ENCODE data around the gene ACOX3. TPM values are rescaled to one million over a fixed set of nuclear protein-coding genes. Genes with fewer than 3 reads are reported as not detected.

ACOX3 gene
- total RNA-seq, 1 donor from 2014 or later = 44.1 TPM

DNA sequence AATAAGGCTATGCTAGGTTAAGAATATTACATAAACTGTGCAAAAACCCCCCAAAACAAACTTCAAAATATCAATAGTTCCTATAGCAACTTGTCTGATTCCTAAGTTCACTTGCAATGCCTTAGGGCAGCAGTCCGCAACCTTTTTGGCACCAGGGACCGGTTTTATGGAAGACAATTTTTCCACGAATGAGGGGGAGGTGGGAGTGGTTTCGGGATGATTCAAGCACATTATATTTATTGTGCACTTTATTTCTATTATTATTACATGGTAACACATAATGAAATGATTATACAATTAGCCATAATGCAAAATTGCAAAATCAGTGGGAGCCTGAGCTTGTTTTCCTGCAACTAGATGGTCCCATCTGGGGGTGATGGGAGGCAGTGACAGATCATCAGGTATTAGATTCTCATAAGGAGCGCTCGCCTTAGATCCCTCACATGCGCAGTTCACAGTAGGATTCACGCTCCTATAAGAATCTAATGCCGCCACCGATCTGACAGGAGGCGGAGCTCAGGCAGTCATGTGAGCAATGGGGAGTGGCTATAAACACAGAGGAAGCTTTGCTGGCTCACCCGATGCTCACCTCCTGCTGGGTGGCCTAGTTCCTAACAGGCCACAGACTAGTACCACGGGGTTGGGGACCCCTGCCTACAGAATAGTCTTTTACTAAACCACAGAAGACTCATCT lies 39.7 kb downstream of the ACOX3 start:
- Mint-ChIP-seq H3K9me3 (ENCODE audit: unreplicated experiment) (no peaks in the 10 kb centered on the region), H3K27ac (ENCODE audit: unreplicated experiment) (no peak overlapping the region), H3K36me3 (ENCODE audit: low read depth, unreplicated experiment) (peaks cover 25% of the 10 kb centered on the region), H3K4me3 (ENCODE audit: unreplicated experiment) (no peak overlapping the region), H3K4me1 (ENCODE audit: unreplicated experiment) (peaks cover 22% of the 10 kb centered on the region), H3K27me3 (ENCODE audit: unreplicated experiment) (peaks cover 7% of the 10 kb centered on the region)
- TF ChIP-seq, protein P1, sequence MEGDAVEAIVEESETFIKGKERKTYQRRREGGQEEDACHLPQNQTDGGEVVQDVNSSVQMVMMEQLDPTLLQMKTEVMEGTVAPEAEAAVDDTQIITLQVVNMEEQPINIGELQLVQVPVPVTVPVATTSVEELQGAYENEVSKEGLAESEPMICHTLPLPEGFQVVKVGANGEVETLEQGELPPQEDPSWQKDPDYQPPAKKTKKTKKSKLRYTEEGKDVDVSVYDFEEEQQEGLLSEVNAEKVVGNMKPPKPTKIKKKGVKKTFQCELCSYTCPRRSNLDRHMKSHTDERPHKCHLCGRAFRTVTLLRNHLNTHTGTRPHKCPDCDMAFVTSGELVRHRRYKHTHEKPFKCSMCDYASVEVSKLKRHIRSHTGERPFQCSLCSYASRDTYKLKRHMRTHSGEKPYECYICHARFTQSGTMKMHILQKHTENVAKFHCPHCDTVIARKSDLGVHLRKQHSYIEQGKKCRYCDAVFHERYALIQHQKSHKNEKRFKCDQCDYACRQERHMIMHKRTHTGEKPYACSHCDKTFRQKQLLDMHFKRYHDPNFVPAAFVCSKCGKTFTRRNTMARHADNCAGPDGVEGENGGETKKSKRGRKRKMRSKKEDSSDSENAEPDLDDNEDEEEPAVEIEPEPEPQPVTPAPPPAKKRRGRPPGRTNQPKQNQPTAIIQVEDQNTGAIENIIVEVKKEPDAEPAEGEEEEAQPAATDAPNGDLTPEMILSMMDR (IDR thresholded peaks at IDR 0.05; ENCODE audit: unreplicated experiment) = no peak
- DNase-seq (ENCODE audit: low spot score) = no peak

DNA sequence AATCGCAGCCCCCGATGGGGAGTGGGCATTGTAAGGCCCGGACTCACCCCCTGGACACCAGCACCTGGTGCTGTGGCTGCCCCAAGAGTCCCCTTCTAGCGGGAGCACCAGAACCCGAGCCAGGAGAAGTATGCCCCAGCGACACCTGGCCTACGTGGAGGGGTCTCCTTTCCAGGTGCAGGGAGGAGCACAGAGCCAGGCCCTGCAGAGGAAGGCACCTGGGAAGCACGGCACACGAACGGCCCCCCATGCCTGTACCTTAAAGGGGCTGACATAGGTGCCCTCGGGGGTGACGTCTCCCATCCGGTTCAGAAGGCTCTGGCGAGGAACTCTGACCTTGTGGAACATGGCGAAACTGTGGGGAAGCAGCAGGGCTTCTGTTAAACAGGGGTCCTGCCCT lies 41.2 kb downstream of the ACOX3 start:
- TF ChIP-seq, protein P1 (IDR thresholded peaks at IDR 0.05; ENCODE audit: unreplicated experiment) = no peak
- peaks cover 17% of the 10 kb centered on the region for H3K4me1 Mint-ChIP-seq (ENCODE audit: unreplicated experiment)
- no peak overlapping the region for H3K27ac Mint-ChIP-seq (ENCODE audit: unreplicated experiment)
- no peak for DNase-seq (ENCODE audit: low spot score)
- H3K4me3 Mint-ChIP-seq (ENCODE audit: unreplicated experiment) = no peak overlapping the region
- H3K36me3 Mint-ChIP-seq (ENCODE audit: low read depth, unreplicated experiment) = peaks cover 17% of the 10 kb centered on the region
- no peaks in the 10 kb centered on the region for H3K9me3 Mint-ChIP-seq (ENCODE audit: unreplicated experiment)
- H3K27me3 Mint-ChIP-seq (ENCODE audit: unreplicated experiment) = peaks cover 7% of the 10 kb centered on the region

DNA sequence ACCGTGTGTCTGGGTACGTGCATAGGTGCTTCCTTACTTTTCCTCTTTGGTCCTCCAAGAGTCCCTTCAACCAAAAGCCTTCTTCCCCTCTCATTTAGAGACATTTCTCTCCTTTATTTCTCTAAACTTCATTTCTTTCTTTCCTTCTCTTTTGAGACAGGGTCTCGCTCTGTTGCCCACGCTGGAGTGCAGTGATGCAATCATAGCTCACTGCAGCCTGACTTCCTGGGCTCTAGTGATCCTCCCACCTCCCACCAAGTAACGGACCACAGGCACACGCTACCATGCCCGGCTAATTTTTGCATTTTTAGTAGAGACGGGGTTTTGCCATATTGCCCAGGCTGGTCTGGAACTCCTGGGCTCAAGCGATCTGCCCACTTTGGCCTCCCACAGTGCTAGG lies 42.2 kb downstream of the ACOX3 start:
- Mint-ChIP-seq H3K36me3 (ENCODE audit: low read depth, unreplicated experiment) (peaks cover 25% of the 10 kb centered on the region), H3K27me3 (ENCODE audit: unreplicated experiment) (peaks cover 7% of the 10 kb centered on the region), H3K4me3 (ENCODE audit: unreplicated experiment) (no peak overlapping the region), H3K4me1 (ENCODE audit: unreplicated experiment) (peaks cover 10% of the 10 kb centered on the region), H3K27ac (ENCODE audit: unreplicated experiment) (no peak overlapping the region), H3K9me3 (ENCODE audit: unreplicated experiment) (no peaks in the 10 kb centered on the region)
- TF ChIP-seq, protein P1 (IDR thresholded peaks at IDR 0.05; ENCODE audit: unreplicated experiment) = no peak
- DNase-seq (ENCODE audit: low spot score) = no peak

DNA sequence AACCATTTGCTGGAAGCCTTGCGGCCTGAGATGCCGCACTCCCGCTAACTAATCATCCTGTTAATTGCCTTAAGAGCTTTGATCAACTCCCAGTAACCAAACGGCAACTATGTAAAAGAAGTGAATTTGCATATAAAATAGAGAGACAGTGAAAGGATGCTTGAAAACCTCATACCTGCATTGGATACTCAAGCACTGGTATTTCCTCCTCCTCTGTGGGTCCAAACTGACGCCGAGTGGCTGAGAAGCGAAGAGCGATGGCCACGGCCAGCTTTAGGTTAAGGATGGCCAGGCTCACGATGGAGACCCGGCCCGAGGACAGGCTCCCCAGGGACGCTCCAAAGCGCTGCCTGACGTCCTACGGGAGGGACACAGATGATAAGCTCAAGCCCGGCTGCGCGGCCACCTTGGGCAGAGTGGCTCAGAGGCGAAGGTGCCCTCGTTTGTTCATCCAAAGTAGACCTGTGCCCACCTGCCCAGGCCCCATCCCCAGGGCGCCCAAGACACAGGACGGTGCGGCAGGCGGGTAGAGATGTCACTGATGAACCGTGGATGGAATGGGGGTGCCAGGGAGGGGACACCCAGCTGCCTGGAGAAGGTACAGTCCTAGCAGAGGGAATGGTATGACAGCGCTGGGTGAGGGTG lies 43.6 kb downstream of the ACOX3 start:
- TF ChIP-seq, protein P1 (IDR thresholded peaks at IDR 0.05; ENCODE audit: unreplicated experiment) = no peak
- Mint-ChIP-seq H3K4me3 (ENCODE audit: unreplicated experiment) (no peak overlapping the region), H3K27ac (ENCODE audit: unreplicated experiment) (no peak overlapping the region), H3K9me3 (ENCODE audit: unreplicated experiment) (no peaks in the 10 kb centered on the region), H3K4me1 (ENCODE audit: unreplicated experiment) (no peaks in the 10 kb centered on the region), H3K27me3 (ENCODE audit: unreplicated experiment) (no peaks in the 10 kb centered on the region), H3K36me3 (ENCODE audit: low read depth, unreplicated experiment) (peaks cover 25% of the 10 kb centered on the region)
- no peak for DNase-seq (ENCODE audit: low spot score)
